ENCODE data around the gene ZNF45. TPM values are rescaled to one million over a fixed set of nuclear protein-coding genes. Genes with fewer than 3 reads are reported as not detected.

The ZNF45 gene
- total and polyA plus RNA-seq, 2 of the 13 experiments (the other 11 are each of a cell fraction or from before 2014, with no cell fraction given) = 2.4 to 11.3 TPM

DNA sequence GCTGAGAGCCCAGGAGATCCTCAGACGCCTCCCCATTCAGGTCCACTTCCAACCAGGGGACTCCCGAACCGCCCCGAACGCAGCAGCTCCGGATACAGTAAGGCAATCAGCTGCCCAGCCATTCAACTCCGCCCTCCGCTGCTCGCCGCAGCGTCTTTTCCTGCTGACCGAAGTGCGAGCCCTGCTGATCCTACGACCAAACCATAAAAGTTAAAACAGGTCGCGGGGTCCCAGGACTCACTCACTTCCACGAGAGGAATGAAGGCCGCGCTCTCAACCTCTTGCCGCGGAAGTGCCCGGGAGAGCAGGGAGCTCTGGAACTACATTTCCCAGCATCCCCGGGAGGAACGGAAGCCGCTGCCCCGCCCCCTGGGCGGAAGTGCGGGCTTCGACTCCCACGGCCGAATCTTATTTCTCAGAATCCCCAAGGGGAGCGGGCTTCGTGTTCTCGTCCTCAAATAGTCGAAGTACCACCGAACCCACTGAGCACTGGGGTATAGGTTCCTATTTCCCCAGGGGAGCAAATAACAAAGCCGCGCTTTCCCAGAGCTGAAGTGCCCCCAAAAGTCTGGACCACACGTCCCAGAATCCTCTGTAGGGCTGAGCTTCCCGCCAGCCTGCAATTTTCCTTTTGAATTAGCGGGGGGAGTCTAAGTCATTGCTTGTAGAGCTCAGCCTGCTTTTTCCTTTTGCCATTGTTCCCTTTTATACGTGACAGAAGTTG is at the start of gene ZNF45 (continued):
- TF ChIP-seq MEIS2 (CRISPR knock-in tag; IDR thresholded peaks at IDR 0.05) (0 out of 2 replicates have a peak, but pooled peaks have one; percentile 29), ARNT (IDR thresholded peaks at IDR 0.05) (no peak), ZNF224 (CRISPR knock-in tag; IDR thresholded peaks at IDR 0.05) (no peak), KDM5A (IDR thresholded peaks at IDR 0.05; ENCODE audit: borderline replicate concordance, low read length) (no peak; the same call in 1 of the 2 replicates), ZNF768 (CRISPR knock-in tag; IDR thresholded peaks at IDR 0.05) (peak; percentile 25; the same call in 1 of the 2 replicates), CBX5 (CRISPR knock-in tag; IDR thresholded peaks at IDR 0.05; ENCODE audit: borderline replicate concordance) (peak; percentile 54; the same call in 1 of the 2 replicates), IRX3 (CRISPR knock-in tag; IDR thresholded peaks at IDR 0.05; ENCODE audit: borderline replicate concordance, low read depth) (no peak), CC2D1A (CRISPR knock-in tag; IDR thresholded peaks at IDR 0.05) (peak; percentile 79; the same call in 1 of the 2 replicates), ZNF737 (CRISPR knock-in tag; IDR thresholded peaks at IDR 0.05; ENCODE audit: borderline replicate concordance) (no peak), AGO2 (optimal IDR thresholded peaks at IDR 0.05; ENCODE audit: low read depth, low read length) (no peak), TCF7L2 (IDR thresholded peaks at IDR 0.05; ENCODE audit: low read depth, low read length) (no peak), ZNF616 (CRISPR knock-in tag; IDR thresholded peaks at IDR 0.05; ENCODE audit: low read depth) (no peak), HES4 (CRISPR knock-in tag; IDR thresholded peaks at IDR 0.05; ENCODE audit: borderline replicate concordance) (no peak), SMYD3 (CRISPR knock-in tag; IDR thresholded peaks at IDR 0.05) (0 out of 2 replicates have a peak, but pooled peaks have one; percentile 21), SP1 (IDR thresholded peaks at IDR 0.05) (no peak), SP1 (CRISPR knock-in tag; IDR thresholded peaks at IDR 0.05) (peak; percentile 44; the same call in 1 of the 2 replicates), ZNF350 (CRISPR knock-in tag; IDR thresholded peaks at IDR 0.05; ENCODE audit: borderline replicate concordance, low read depth) (peak; percentile 53; the same call in 1 of the 2 replicates), PRMT3 (CRISPR knock-in tag; IDR thresholded peaks at IDR 0.05; ENCODE audit: borderline replicate concordance, low read depth) (no peak), ARNTL (CRISPR knock-in tag; IDR thresholded peaks at IDR 0.05) (no peak; the same call in 1 of the 2 replicates), KLF15 (CRISPR knock-in tag; IDR thresholded peaks at IDR 0.05; ENCODE audit: borderline replicate concordance) (no peak; the same call in 1 of the 2 replicates), TBX2 (CRISPR knock-in tag; IDR thresholded peaks at IDR 0.05; ENCODE audit: borderline replicate concordance) (peak; percentile 61), ZMAT3 (CRISPR knock-in tag; conservative IDR thresholded peaks at IDR 0.05) (no peak), ZNF850 (CRISPR knock-in tag; conservative IDR thresholded peaks at IDR 0.05) (no peak), RBFOX2 (IDR thresholded peaks at IDR 0.05; ENCODE audit: low read depth, low read length) (peak; percentile 47), CEBPG (CRISPR knock-in tag; IDR thresholded peaks at IDR 0.05) (no peak)
- TF ChIP-seq, protein P1, sequence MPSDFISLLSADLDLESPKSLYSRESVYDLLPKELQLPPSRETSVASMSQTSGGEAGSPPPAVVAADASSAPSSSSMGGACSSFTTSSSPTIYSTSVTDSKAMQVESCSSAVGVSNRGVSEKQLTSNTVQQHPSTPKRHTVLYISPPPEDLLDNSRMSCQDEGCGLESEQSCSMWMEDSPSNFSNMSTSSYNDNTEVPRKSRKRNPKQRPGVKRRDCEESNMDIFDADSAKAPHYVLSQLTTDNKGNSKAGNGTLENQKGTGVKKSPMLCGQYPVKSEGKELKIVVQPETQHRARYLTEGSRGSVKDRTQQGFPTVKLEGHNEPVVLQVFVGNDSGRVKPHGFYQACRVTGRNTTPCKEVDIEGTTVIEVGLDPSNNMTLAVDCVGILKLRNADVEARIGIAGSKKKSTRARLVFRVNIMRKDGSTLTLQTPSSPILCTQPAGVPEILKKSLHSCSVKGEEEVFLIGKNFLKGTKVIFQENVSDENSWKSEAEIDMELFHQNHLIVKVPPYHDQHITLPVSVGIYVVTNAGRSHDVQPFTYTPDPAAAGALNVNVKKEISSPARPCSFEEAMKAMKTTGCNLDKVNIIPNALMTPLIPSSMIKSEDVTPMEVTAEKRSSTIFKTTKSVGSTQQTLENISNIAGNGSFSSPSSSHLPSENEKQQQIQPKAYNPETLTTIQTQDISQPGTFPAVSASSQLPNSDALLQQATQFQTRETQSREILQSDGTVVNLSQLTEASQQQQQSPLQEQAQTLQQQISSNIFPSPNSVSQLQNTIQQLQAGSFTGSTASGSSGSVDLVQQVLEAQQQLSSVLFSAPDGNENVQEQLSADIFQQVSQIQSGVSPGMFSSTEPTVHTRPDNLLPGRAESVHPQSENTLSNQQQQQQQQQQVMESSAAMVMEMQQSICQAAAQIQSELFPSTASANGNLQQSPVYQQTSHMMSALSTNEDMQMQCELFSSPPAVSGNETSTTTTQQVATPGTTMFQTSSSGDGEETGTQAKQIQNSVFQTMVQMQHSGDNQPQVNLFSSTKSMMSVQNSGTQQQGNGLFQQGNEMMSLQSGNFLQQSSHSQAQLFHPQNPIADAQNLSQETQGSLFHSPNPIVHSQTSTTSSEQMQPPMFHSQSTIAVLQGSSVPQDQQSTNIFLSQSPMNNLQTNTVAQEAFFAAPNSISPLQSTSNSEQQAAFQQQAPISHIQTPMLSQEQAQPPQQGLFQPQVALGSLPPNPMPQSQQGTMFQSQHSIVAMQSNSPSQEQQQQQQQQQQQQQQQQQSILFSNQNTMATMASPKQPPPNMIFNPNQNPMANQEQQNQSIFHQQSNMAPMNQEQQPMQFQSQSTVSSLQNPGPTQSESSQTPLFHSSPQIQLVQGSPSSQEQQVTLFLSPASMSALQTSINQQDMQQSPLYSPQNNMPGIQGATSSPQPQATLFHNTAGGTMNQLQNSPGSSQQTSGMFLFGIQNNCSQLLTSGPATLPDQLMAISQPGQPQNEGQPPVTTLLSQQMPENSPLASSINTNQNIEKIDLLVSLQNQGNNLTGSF (CRISPR knock-in tag; IDR thresholded peaks at IDR 0.05) = peak; percentile 86
- TF ChIP-seq, protein P2, sequence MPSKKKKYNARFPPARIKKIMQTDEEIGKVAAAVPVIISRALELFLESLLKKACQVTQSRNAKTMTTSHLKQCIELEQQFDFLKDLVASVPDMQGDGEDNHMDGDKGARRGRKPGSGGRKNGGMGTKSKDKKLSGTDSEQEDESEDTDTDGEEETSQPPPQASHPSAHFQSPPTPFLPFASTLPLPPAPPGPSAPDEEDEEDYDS (CRISPR knock-in tag; IDR thresholded peaks at IDR 0.05) = no peak
